Inflammatory macrophage treated with lipopolysaccharide for 4 hours (primary cell): ENCODE measurements around the gene DGKB.
"Not testable (repeated sequence)": the region's sequence is repeated elsewhere in the genome, so short reads cannot be mapped to it uniquely, and the experiment has no call there.

Experiments used
- DNase-seq: peaks from one replicate; pipeline ENCODE4 v3.0.0-alpha.2; 2020

DGKB gene

GRCh38 chr7:14374336-14374735 lies 528.2 kb downstream of the DGKB start:
- DNase-seq: no peak

GRCh38 chr7:14368285-14368684 lies 534.3 kb downstream of the DGKB start:
- no peak for DNase-seq

- no peak for DNase-seq
Observed at GRCh38 chr7:14351167-14351566, 551.4 kb downstream of the DGKB start.

GRCh38 chr7:14341200-14341775 lies 561.3 kb downstream of the DGKB start:
- no peak for DNase-seq

GRCh38 chr7:14340393-14341074 lies 562.0 kb downstream of the DGKB start:
- DNase-seq: no peak

GRCh38 chr7:14339861-14340260 lies 562.7 kb downstream of the DGKB start:
- DNase-seq: no peak

- DNase-seq: no peak
Observed at GRCh38 chr7:14336256-14336655, 566.3 kb downstream of the DGKB start.

GRCh38 chr7:14332155-14332554 lies 570.4 kb downstream of the DGKB start:
- no peak for DNase-seq

GRCh38 chr7:14324767-14325166 lies 577.8 kb downstream of the DGKB start:
- DNase-seq: no peak

GRCh38 chr7:14322724-14323123 lies 579.8 kb downstream of the DGKB start:
- DNase-seq: no peak

- no peak for DNase-seq
Observed at GRCh38 chr7:14321947-14322346, 580.6 kb downstream of the DGKB start.

GRCh38 chr7:14309432-14309831 lies 593.1 kb downstream of the DGKB start:
- DNase-seq: no peak

GRCh38 chr7:14305233-14305866 lies 597.2 kb downstream of the DGKB start:
- no peak for DNase-seq

GRCh38 chr7:14303536-14303935 lies 599.0 kb downstream of the DGKB start:
- DNase-seq: no peak

- DNase-seq: no peak
Observed at GRCh38 chr7:14294637-14295036, 607.9 kb downstream of the DGKB start.

GRCh38 chr7:14293434-14293833 lies 609.1 kb downstream of the DGKB start:
- no peak for DNase-seq

GRCh38 chr7:14292737-14293136 lies 609.8 kb downstream of the DGKB start:
- DNase-seq: no peak

GRCh38 chr7:14289957-14290356 lies 612.6 kb downstream of the DGKB start:
- no peak for DNase-seq

GRCh38 chr7:14288701-14289100 lies 613.9 kb downstream of the DGKB start:
- no peak for DNase-seq

GRCh38 chr7:14287398-14287797 lies 615.2 kb downstream of the DGKB start:
- no peak for DNase-seq

GRCh38 chr7:14286036-14286435 lies 616.5 kb downstream of the DGKB start:
- DNase-seq: no peak

- DNase-seq: not testable (repeated sequence)
Observed at GRCh38 chr7:14279065-14279871, 623.3 kb downstream of the DGKB start.

- DNase-seq: no peak
Observed at GRCh38 chr7:14275356-14275755, 627.2 kb downstream of the DGKB start.

- no peak for DNase-seq
Observed at GRCh38 chr7:14271441-14271840, 631.1 kb downstream of the DGKB start.
